ENCODE measurements around the gene ZNF428. TPM values are rescaled to one million over a fixed set of nuclear protein-coding genes. Genes with fewer than 3 reads are reported as not detected.
A peak's percentile ranks its signal among the peaks of the same experiment; 100 is the strongest.

Gene ZNF428
- polyA plus RNA-seq, 1 of the 3 experiments (the other 2 are of a cell fraction), result 79.5 TPM

- Histone ChIP-seq H4K20me1 (ENCODE audit: insufficient read depth) (no peaks in the 10 kb centered on the region), H3K4me3 (ENCODE audit: low read depth in 2 of 2, low read length in 1 of 2) (peak within 1 kb of the TSS; percentile 50 to 59), H2AFZ (ENCODE audit: low read depth) (peak within 1 kb of the TSS; percentile 63; the same call in 1 of the 2 replicates), H3K79me2 (ENCODE audit: insufficient read depth) (no peaks in the 10 kb centered on the region), H3K27me3 (ENCODE audit: insufficient read depth) (no peaks in the 10 kb centered on the region; the same call in 1 of the 2 replicates), H3F3A (replicated peaks; ENCODE audit: insufficient read depth) (peaks cover 12% of the 10 kb centered on the region), H3K36me3 (replicated peaks in 1 of 2; ENCODE audit: control insufficient read depth in 1 of 2, insufficient read depth in 2 of 2, low read length in 1 of 2) (no peaks in the 10 kb centered on the region), H3K9ac (no peak within 1 kb of the TSS), H3K9me2 (no peaks in the 10 kb centered on the region), H3K4me2 (peak within 1 kb of the TSS; percentile 81), H3K4me1 (ENCODE audit: control insufficient read depth in 1 of 2, insufficient read depth in 2 of 2, low read depth in 1 of 2, low read length in 1 of 2) (peaks cover 0 to 14% of the 10 kb centered on the region in 2 experiments; a peak in 1 of 4 replicates), H3K27ac (ENCODE audit: low read depth in 2 of 2, low read length in 1 of 2) (no peak within 1 kb of the TSS; a peak in 1 of 4 replicates), H3K9me3 (no peaks in the 10 kb centered on the region)
- POLR2A ChIA-PET, result no interaction called here
- DNase-seq, result peak; percentile 93
- no peak for TF ChIP-seq NFIC (IDR thresholded peaks at IDR 0.05; ENCODE audit: borderline replicate concordance)
- no peak for TF ChIP-seq FOSL2 (IDR thresholded peaks at IDR 0.05; ENCODE audit: borderline replicate concordance, low read depth)
- no peak for TF ChIP-seq FOXM1 (IDR thresholded peaks at IDR 0.05; ENCODE audit: low read depth)
- TF ChIP-seq RAD21 (IDR thresholded peaks at IDR 0.05; ENCODE audit: low read length), result no peak
- TF ChIP-seq MAX (IDR thresholded peaks at IDR 0.05; ENCODE audit: low read depth), result peak; percentile 73; the same call in 1 of the 2 replicates
- WGBS (ENCODE audit: low lambda C conversion rate), result 4% methylated on average over 71 of the region's 110 CpGs
- CTCF ChIA-PET, result interaction anchor here (2.0 kb wide), 1 partner anchor 12 kb away, joined by 10 read pairs; no protein-coding TSS in a partner anchor
Observed at GRCh38 chr19:43639519-43640423, 20.3 kb upstream of the ZNF428 start, which contains the start of gene CADM4. CADM4 (minus strand) TSS chr19:43639850; CDS start chr19:43639790, 60 bp downstream.

DNA sequence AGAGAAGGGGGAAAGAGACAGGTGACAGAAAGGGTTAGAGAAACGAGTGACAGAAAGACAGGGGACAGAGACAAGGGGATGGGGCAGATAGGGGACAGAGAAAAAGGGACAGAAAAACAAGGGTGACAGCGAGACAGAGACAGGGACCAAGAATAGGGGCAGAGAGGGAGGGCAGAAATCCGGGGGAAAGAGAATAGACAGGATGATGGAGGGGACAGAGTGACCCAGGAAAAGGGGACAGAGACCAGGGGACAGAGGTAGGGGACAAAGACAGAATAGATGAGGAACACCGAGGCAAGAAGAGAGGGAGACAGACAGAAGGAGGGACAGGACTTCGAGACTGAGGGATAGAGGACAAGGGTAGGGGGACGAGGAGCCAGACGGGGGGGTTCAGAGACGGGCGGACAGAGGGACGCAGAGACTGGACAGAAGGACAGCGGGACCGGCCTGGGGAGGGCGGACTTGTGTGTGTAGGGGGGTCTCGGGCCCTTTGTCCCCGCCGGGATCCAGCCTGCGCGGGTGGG is 19.6 kb upstream of the ZNF428 start:
- ChIA-PET CTCF (no interaction called here), POLR2A (no interaction called here)
- H3F3A ChIP-seq (replicated peaks; ENCODE audit: insufficient read depth), result peaks cover 12% of the 10 kb centered on the region
- no peak overlapping the region for H3K9ac ChIP-seq
- no peak for DNase-seq
- no peaks in the 10 kb centered on the region; the same call in 1 of the 2 replicates for H3K27me3 ChIP-seq (ENCODE audit: insufficient read depth)
- no peaks in the 10 kb centered on the region for H3K9me3 ChIP-seq
- H3K4me1 ChIP-seq (ENCODE audit: control insufficient read depth in 1 of 2, insufficient read depth in 2 of 2, low read depth in 1 of 2, low read length in 1 of 2), result peaks cover 0 to 14% of the 10 kb centered on the region in 2 experiments; a peak in 1 of 4 replicates
- no peak overlapping the region for H3K27ac ChIP-seq (ENCODE audit: low read depth in 2 of 2, low read length in 1 of 2)
- H2AFZ ChIP-seq (ENCODE audit: low read depth), result no peak overlapping the region
- no peaks in the 10 kb centered on the region for H3K36me3 ChIP-seq (replicated peaks in 1 of 2; ENCODE audit: control insufficient read depth in 1 of 2, insufficient read depth in 2 of 2, low read length in 1 of 2)
- 14% methylated on average over 10 of the region's 18 CpGs for WGBS (ENCODE audit: low lambda C conversion rate)
- peak overlapping the region in 1 of 2 experiments; percentile 50; a peak in 2 of 4 replicates for H3K4me3 ChIP-seq (ENCODE audit: low read depth in 2 of 2, low read length in 1 of 2)
- TF ChIP-seq FOSL2 (IDR thresholded peaks at IDR 0.05; ENCODE audit: borderline replicate concordance, low read depth), result no peak
- TF ChIP-seq RAD21 (IDR thresholded peaks at IDR 0.05; ENCODE audit: low read length), result no peak
- TF ChIP-seq NFIC (IDR thresholded peaks at IDR 0.05; ENCODE audit: borderline replicate concordance), result no peak
- TF ChIP-seq, protein P1, sequence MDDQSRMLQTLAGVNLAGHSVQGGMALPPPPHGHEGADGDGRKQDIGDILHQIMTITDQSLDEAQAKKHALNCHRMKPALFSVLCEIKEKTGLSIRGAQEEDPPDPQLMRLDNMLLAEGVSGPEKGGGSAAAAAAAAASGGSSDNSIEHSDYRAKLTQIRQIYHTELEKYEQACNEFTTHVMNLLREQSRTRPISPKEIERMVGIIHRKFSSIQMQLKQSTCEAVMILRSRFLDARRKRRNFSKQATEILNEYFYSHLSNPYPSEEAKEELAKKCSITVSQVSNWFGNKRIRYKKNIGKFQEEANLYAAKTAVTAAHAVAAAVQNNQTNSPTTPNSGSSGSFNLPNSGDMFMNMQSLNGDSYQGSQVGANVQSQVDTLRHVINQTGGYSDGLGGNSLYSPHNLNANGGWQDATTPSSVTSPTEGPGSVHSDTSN (IDR thresholded peaks at IDR 0.05), result no peak
- TF ChIP-seq RCOR1 (IDR thresholded peaks at IDR 0.05; ENCODE audit: low read length), result no peak
- H3K79me2 ChIP-seq (ENCODE audit: insufficient read depth), result no peaks in the 10 kb centered on the region
- no peaks in the 10 kb centered on the region for H4K20me1 ChIP-seq (ENCODE audit: insufficient read depth)
- H3K4me2 ChIP-seq, result peak overlapping the region; percentile 24; the same call in 1 of the 2 replicates
- no peaks in the 10 kb centered on the region for H3K9me2 ChIP-seq
